Transverse colon (tissue), 4 donors: ENCODE measurements around the gene ZNF20.

Experiments used
- CTCF ChIP-seq, 5 experiments: fragments of 200-600 bp in 3 of 5; fragments of 450-650 bp in 2 of 5; sonication (generic) in 3 of 5; IDR thresholded peaks; 1 replicate in 2 of 5; 2 replicates in 3 of 5; pipeline ENCODE4 v1.5.1; 2016 to 2017; ENCODE audit warnings: antibody characterized with exemption in 5 of 5, inconsistent platforms in 3 of 5, mild to moderate bottlenecking in 2 of 5, moderate library complexity in 1 of 5
- EP300 ChIP-seq: sonication (generic); formaldehyde crosslinking; IDR thresholded peaks from one replicate; pipeline ENCODE4 v1.6.1; 2017; ENCODE audit warnings: antibody characterized with exemption, low read depth
- POLR2A ChIP-seq: fragments of 450-650 bp; IDR thresholded peaks from one replicate; pipeline ENCODE4 v1.6.1; 2016; ENCODE audit warnings: antibody characterized with exemption, mild to moderate bottlenecking, moderate library complexity
- POLR2AphosphoS5 ChIP-seq, 3 donors: sonication (generic); formaldehyde crosslinking; IDR thresholded peaks; one replicate each; pipeline ENCODE4 v1.6.1; 2016; ENCODE audit warnings: antibody characterized with exemption in 3 of 3

- TF ChIP-seq CTCF (IDR thresholded peaks at IDR 0.05) (no peak), POLR2AphosphoS5 (IDR thresholded peaks at IDR 0.05) (no peak), POLR2A (no peak), EP300 (no peak)
Measured at GRCh38 chr19:12111943-12112637, 28.1 kb downstream of the ZNF20 start.
